Measurements from ENCODE around the gene TCF7. TPM values are rescaled to one million over a fixed set of nuclear protein-coding genes. Genes with fewer than 3 reads are reported as not detected.

Gene TCF7
- total and polyA plus RNA-seq, 2 of the 13 experiments (the other 11 are each of a cell fraction or from before 2014, with no cell fraction given): 6.3 to 6.8 TPM

GRCh38 chr5:134138416-134139376, 24.2 kb downstream of the TCF7 start:
- no TSS peak for BruUV-seq (replicated peaks)
- in situ Hi-C loops (cut with HindIII; ENCODE audit: extremely low pct_ligation_motif_present, low pct_unique_long_range_greater_than_20kb): loop anchor here (5.0 kb wide), 1 partner anchor 96 kb away; no protein-coding TSS in a partner anchor
- peaks cover 18% of the 10 kb centered on the region for H4K20me1 ChIP-seq (ENCODE audit: insufficient read depth, low read length)
- no peak overlapping the region for H3K4me2 ChIP-seq (ENCODE audit: low read depth, low read length)
- ChIA-PET POLR2A (interaction anchor here (1.0 to 1.9 kb wide), 4 partner anchors 14 to 99 kb away, joined by 3 to 14 read pairs (median 4); no protein-coding TSS in a partner anchor), CTCF (ENCODE audit: low intra/inter-chr PET ratio, low total read pairs) (interaction anchor here (1.1 to 5.0 kb wide), 3 partner anchors 36 to 112 kb away, joined by 4 to 71 read pairs (median 14); no protein-coding TSS in a partner anchor)
- no peaks in the 10 kb centered on the region for H3K9me3 ChIP-seq (ENCODE audit: low read length)
- intact Hi-C loops (cut with micrococcal nuclease; ENCODE audit: unreplicated experiment): no loop called here
- H3K9ac ChIP-seq (ENCODE audit: insufficient read depth, low read depth, low read length): no peak overlapping the region
- no peak overlapping the region for H3K4me3 ChIP-seq (replicated peaks in 1 of 3; ENCODE audit: insufficient read depth in 1 of 3, low read depth in 2 of 3, low read length in 3 of 3)
- no peak overlapping the region for H2AFZ ChIP-seq (ENCODE audit: low read length)
- ATAC-seq (no peak), FAIRE-seq (no peak), DNase-seq (ENCODE audit: low spot score) (no peak)
- 86% methylated on average over 1 of the region's 3 CpGs for WGBS (ENCODE audit: low lambda C conversion rate)
- H3K27ac ChIP-seq (ENCODE audit: extremely low read length, insufficient read depth, low read length): no peak overlapping the region
- H3K27me3 ChIP-seq (ENCODE audit: control insufficient read depth in 1 of 2, insufficient read depth in 2 of 2, low read length in 2 of 2): no peaks in the 10 kb centered on the region
- peaks cover 15 to 73% of the 10 kb centered on the region in 2 experiments; a peak in 4 of 5 replicates for H3K36me3 ChIP-seq (replicated peaks in 1 of 2; ENCODE audit: control insufficient read depth in 1 of 2, insufficient read depth in 2 of 2, low read length in 2 of 2)
- no peak for TF ChIP-seq ZFP90 (CRISPR knock-in tag; IDR thresholded peaks at IDR 0.05; ENCODE audit: borderline replicate concordance)
- 0 out of 4 replicates have a peak, but pooled peaks of 1 of the 2 experiments have one; percentile 22 for TF ChIP-seq POLR2A (IDR thresholded peaks at IDR 0.05; ENCODE audit: insufficient read depth in 1 of 2, low read depth in 2 of 2, low read length in 2 of 2)
- TF ChIP-seq PHF8 (CRISPR knock-in tag; IDR thresholded peaks at IDR 0.05): no peak
- peak; percentile 33 for TF ChIP-seq RBM22 (optimal IDR thresholded peaks at IDR 0.05; ENCODE audit: low read length)
- peak; percentile 61 for TF ChIP-seq AGO2 (optimal IDR thresholded peaks at IDR 0.05; ENCODE audit: low read depth, low read length)
- TF ChIP-seq ZNF275 (CRISPR knock-in tag; IDR thresholded peaks at IDR 0.05; ENCODE audit: borderline replicate concordance): no peak
- H3K79me2 ChIP-seq (ENCODE audit: insufficient read depth, low read length): no peaks in the 10 kb centered on the region
- H3K4me1 ChIP-seq (ENCODE audit: insufficient read depth, low read length): peaks cover 24% of the 10 kb centered on the region

Measured in HepG2 (cell line).